IMR-90 (cell line): ENCODE results near the gene ZFP42. TPM values are rescaled to one million over a fixed set of nuclear protein-coding genes. Genes with fewer than 3 reads are reported as not detected.

Source experiments
- polyA plus RNA-seq, 3 experiments: library from polyadenylated mRNA; depleted of rRNA; stranded (reverse); fragments of >200 nt; gene quantifications; 2 replicates each; pipeline ENCODE4 v1.2.3, GENCODE V29; 2012; ENCODE audit warnings: low replicate concordance in 1 of 3
- total RNA-seq: library from RNA; depleted of rRNA; stranded (reverse); fragments of >200 nt; gene quantifications from 2 replicates; pipeline ENCODE4 v1.2.3, GENCODE V29; 2012; rRNA removed

The ZFP42 gene
- total and polyA plus RNA-seq, 2 of the 4 experiments (the other 2 are of a cell fraction): not detected

Other genes starting within 250 kb of the ZFP42 start
- gene TRIML2, start 113.8 kb downstream of the ZFP42 start, total RNA-seq: 0.18 and 0.28 TPM in 2 replicates
- gene TRIML2, start 113.8 kb downstream of the ZFP42 start, polyA plus RNA-seq (2012; rRNA removed): 0.10 and 0.21 TPM in 2 replicates
- not detected in 2 replicates for gene TRIML1, start 143.7 kb downstream of the ZFP42 start, total RNA-seq
- not detected in 2 replicates for gene TRIML1, start 143.7 kb downstream of the ZFP42 start, polyA plus RNA-seq (2012; rRNA removed)